Mesendoderm (in vitro differentiated cells): ENCODE measurements around the gene PAX5.

Experiments
- DNase-seq: peaks from one replicate; pipeline ENCODE4 v3.0.0; 2013
- H2AK5ac ChIP-seq: 2 replicates; pipeline ENCODE4 v1.6.1; 2013; ENCODE audit warnings: low read length, inconsistent platforms
- H2BK120ac ChIP-seq: 2 replicates; pipeline ENCODE4 v1.6.1; 2013; ENCODE audit warnings: low read depth, mild to moderate bottlenecking, low read length, moderate library complexity, mixed read lengths
- H2BK15ac ChIP-seq: replicated peaks from 2 replicates; pipeline ENCODE4 v1.6.1; 2013; ENCODE audit warnings: low read depth, mild to moderate bottlenecking, moderate library complexity
- H2BK5ac ChIP-seq: 2 replicates; pipeline ENCODE4 v1.6.1; 2013; ENCODE audit warnings: low read length, inconsistent platforms
- H3K18ac ChIP-seq: 2 replicates; pipeline ENCODE4 v1.6.1; 2013; ENCODE audit warnings: mild to moderate bottlenecking, low read length, mixed read lengths
- H3K23ac ChIP-seq: one replicate; pipeline ENCODE4 v1.6.1; 2013; ENCODE audit warnings: low read length
- H3K27ac ChIP-seq: 2 replicates; pipeline ENCODE4 v1.5.1; 2013; ENCODE audit warnings: low read depth, mild to moderate bottlenecking, inconsistent platforms, low read length, moderate library complexity
- H3K27me3 ChIP-seq: 2 replicates; pipeline ENCODE4 v1.6.1; 2013; ENCODE audit warnings: low read length, control low read depth, mild to moderate bottlenecking, inconsistent platforms; ENCODE audit not compliant: insufficient read depth, poor library complexity
- H3K36me3 ChIP-seq: 2 replicates; pipeline ENCODE4 v1.6.1; 2013; ENCODE audit warnings: low read length, inconsistent platforms; ENCODE audit not compliant: control insufficient read depth, insufficient read depth
- H3K4ac ChIP-seq: one replicate; pipeline ENCODE4 v1.6.1; 2013; ENCODE audit warnings: low read depth, mild to moderate bottlenecking, low read length, moderate library complexity
- H3K4me1 ChIP-seq: 2 replicates; pipeline ENCODE4 v1.6.1; 2013; ENCODE audit warnings: low read depth, low read length, inconsistent platforms; ENCODE audit not compliant: control insufficient read depth
- H3K4me2 ChIP-seq: 2 replicates; pipeline ENCODE4 v1.6.1; 2013; ENCODE audit warnings: low read length
- H3K4me3 ChIP-seq: 2 replicates; pipeline ENCODE4 v1.5.1; 2013; ENCODE audit warnings: mild to moderate bottlenecking, low read length
- H3K56ac ChIP-seq: one replicate; pipeline ENCODE4 v1.6.1; 2013; ENCODE audit warnings: low read length
- H3K79me1 ChIP-seq: 2 replicates; pipeline ENCODE4 v1.6.1; 2013; ENCODE audit warnings: low read length, inconsistent platforms
- H3K79me2 ChIP-seq: 2 replicates; pipeline ENCODE4 v1.6.1; 2013; ENCODE audit warnings: mild to moderate bottlenecking, low read length; ENCODE audit not compliant: control insufficient read depth, insufficient read depth
- H3K9ac ChIP-seq: 2 replicates; pipeline ENCODE4 v1.6.1; 2013; ENCODE audit warnings: low read length, inconsistent platforms
- H4K5ac ChIP-seq: one replicate; pipeline ENCODE4 v1.6.1; 2013; ENCODE audit warnings: low read length
- H4K8ac ChIP-seq: one replicate; pipeline ENCODE4 v1.6.1; 2013; ENCODE audit warnings: low read depth, mild to moderate bottlenecking, control low read depth, low read length, moderate library complexity
- WGBS: extraction: QIAGEN DNeasy Blood & Tissue Kit; methylation state at CpG from one replicate; pipeline ENCODE4 v1.1.7; 2013; ENCODE audit warnings: low lambda C conversion rate, missing lambda C conversion rate; ENCODE audit not compliant: insufficient coverage; ENCODE audit errors: extremely low coverage; 5-methylcytosine and 5-hydroxymethylcytosine counted together

PAX5 gene

GRCh38 chr9:36884721-36885120, 149.3 kb downstream of the PAX5 start:
- H3K4me3 ChIP-seq, result no peak overlapping the region
- H3K56ac ChIP-seq, result no peak overlapping the region
- no peaks in the 10 kb centered on the region for H3K4me1 ChIP-seq
- no peak overlapping the region for H2BK15ac ChIP-seq
- no peak overlapping the region for H2AK5ac ChIP-seq
- H3K23ac ChIP-seq, result no peak overlapping the region
- no peak overlapping the region for H3K27ac ChIP-seq
- no peak overlapping the region for H4K8ac ChIP-seq
- H3K79me2 ChIP-seq, result no peaks in the 10 kb centered on the region
- no peak overlapping the region for H3K4me2 ChIP-seq
- no peak overlapping the region for H3K9ac ChIP-seq
- WGBS, result no CpG with 5 or more reads among the region's 6 CpGs
- no peak overlapping the region for H4K5ac ChIP-seq
- H3K4ac ChIP-seq, result no peak overlapping the region
- no peak overlapping the region for H2BK120ac ChIP-seq
- no peak for DNase-seq
- no peaks in the 10 kb centered on the region for H3K27me3 ChIP-seq
- no peaks in the 10 kb centered on the region for H3K36me3 ChIP-seq
- H3K79me1 ChIP-seq, result no peaks in the 10 kb centered on the region
- no peak overlapping the region for H3K18ac ChIP-seq
- H2BK5ac ChIP-seq, result no peak overlapping the region

DNA sequence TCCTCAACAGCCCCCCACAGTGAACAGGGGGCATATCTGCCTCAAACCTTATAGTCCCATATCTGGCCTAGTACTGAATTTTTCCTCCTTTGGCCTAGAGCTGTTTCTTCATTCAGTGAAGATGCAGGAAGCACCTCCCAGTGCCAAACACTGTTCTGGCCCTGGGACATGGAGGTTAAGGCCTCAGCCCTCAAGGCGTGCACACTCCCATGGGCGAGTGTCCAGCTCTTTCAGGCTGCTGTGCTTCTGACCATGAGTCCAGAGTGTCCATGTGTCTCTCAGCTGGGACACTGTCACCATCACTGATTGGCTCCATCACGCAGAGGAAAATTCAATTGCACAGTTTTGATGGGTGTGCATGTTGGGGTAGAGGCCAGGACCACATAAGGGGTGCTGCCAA, 151.5 kb downstream of the PAX5 start:
- Histone ChIP-seq H3K79me1 (no peaks in the 10 kb centered on the region), H3K56ac (no peak overlapping the region), H3K36me3 (no peaks in the 10 kb centered on the region), H2BK120ac (no peak overlapping the region), H3K79me2 (no peaks in the 10 kb centered on the region), H3K27ac (no peak overlapping the region), H3K23ac (no peak overlapping the region), H3K4me3 (no peak overlapping the region), H4K5ac (no peak overlapping the region), H3K4me1 (no peaks in the 10 kb centered on the region), H3K18ac (no peak overlapping the region), H2AK5ac (no peak overlapping the region), H3K4ac (no peak overlapping the region), H3K4me2 (no peak overlapping the region), H3K9ac (no peak overlapping the region), H2BK15ac (no peak overlapping the region), H3K27me3 (no peaks in the 10 kb centered on the region), H4K8ac (no peak overlapping the region), H2BK5ac (no peak overlapping the region)
- DNase-seq, result no peak
- no CpG with 5 or more reads among the region's 3 CpGs for WGBS

GRCh38 chr9:36881743-36882441, 152.2 kb downstream of the PAX5 start:
- H3K9ac ChIP-seq, result no peak overlapping the region
- H2BK15ac ChIP-seq, result no peak overlapping the region
- WGBS, result no CpG with 5 or more reads among the region's 31 CpGs
- H3K4me2 ChIP-seq, result no peak overlapping the region
- no peak overlapping the region for H4K5ac ChIP-seq
- H3K79me2 ChIP-seq, result no peaks in the 10 kb centered on the region
- H3K56ac ChIP-seq, result no peak overlapping the region
- H3K27me3 ChIP-seq, result no peaks in the 10 kb centered on the region
- H3K36me3 ChIP-seq, result no peaks in the 10 kb centered on the region
- no peaks in the 10 kb centered on the region for H3K4me1 ChIP-seq
- no peaks in the 10 kb centered on the region for H3K79me1 ChIP-seq
- no peak overlapping the region for H3K18ac ChIP-seq
- H2BK120ac ChIP-seq, result no peak overlapping the region
- H2BK5ac ChIP-seq, result no peak overlapping the region
- no peak overlapping the region for H3K4ac ChIP-seq
- H3K27ac ChIP-seq, result no peak overlapping the region
- no peak overlapping the region for H2AK5ac ChIP-seq
- H3K4me3 ChIP-seq, result no peak overlapping the region
- no peak overlapping the region for H4K8ac ChIP-seq
- no peak overlapping the region for H3K23ac ChIP-seq
- DNase-seq, result no peak

GRCh38 chr9:36881316-36881715, 152.8 kb downstream of the PAX5 start:
- Histone ChIP-seq H2AK5ac (no peak overlapping the region), H2BK5ac (no peak overlapping the region), H3K36me3 (no peaks in the 10 kb centered on the region), H2BK15ac (no peak overlapping the region), H3K4me1 (no peaks in the 10 kb centered on the region), H2BK120ac (no peak overlapping the region), H4K5ac (no peak overlapping the region), H3K23ac (no peak overlapping the region), H3K9ac (no peak overlapping the region), H3K4ac (no peak overlapping the region), H3K79me1 (no peaks in the 10 kb centered on the region), H3K56ac (no peak overlapping the region), H3K4me2 (no peak overlapping the region), H3K79me2 (no peaks in the 10 kb centered on the region), H3K27me3 (no peaks in the 10 kb centered on the region), H3K18ac (no peak overlapping the region), H4K8ac (no peak overlapping the region), H3K4me3 (no peak overlapping the region), H3K27ac (no peak overlapping the region)
- DNase-seq, result no peak
- WGBS, result no CpG with 5 or more reads among the region's 14 CpGs

DNA sequence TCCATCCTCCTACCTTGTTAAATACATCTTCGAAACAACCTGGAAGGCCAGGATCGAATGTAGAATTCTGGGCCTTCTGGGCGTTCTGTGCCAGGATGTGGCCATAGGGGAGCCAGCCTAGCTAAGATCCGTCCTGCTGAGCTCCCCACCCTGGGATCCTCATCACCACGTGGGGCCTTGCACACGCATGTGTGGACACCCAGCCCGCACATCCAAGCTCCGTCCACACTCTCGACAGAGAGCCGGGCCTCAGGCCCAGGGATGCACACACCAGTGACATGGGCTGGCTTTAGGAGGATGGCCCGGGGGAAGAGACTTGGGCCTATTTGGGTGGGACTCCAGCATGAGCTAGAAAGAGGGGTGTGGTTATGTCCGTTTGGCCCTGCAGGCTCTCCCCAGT, 154.0 kb downstream of the PAX5 start:
- no peak overlapping the region for H3K27ac ChIP-seq
- no peak overlapping the region for H3K9ac ChIP-seq
- no peaks in the 10 kb centered on the region for H3K27me3 ChIP-seq

More for the DNA sequence above, 154.0 kb downstream of the PAX5 start:
- Histone ChIP-seq H3K4me3 (no peak overlapping the region), H3K36me3 (no peaks in the 10 kb centered on the region), H2AK5ac (no peak overlapping the region), H4K8ac (no peak overlapping the region), H3K23ac (no peak overlapping the region), H3K4me1 (no peaks in the 10 kb centered on the region), H3K56ac (no peak overlapping the region), H4K5ac (no peak overlapping the region), H2BK120ac (no peak overlapping the region), H3K79me1 (no peaks in the 10 kb centered on the region), H3K4ac (no peak overlapping the region), H3K18ac (no peak overlapping the region), H3K4me2 (no peak overlapping the region), H2BK15ac (no peak overlapping the region), H3K79me2 (no peaks in the 10 kb centered on the region), H2BK5ac (no peak overlapping the region)
- DNase-seq, result no peak
- WGBS, result no CpG with 5 or more reads among the region's 12 CpGs
